GM21423 (cell line): ENCODE data around the gene CHID1.

Experiments
- ATAC-seq: cut with Tn5 transposase; IDR thresholded peaks from one replicate; pipeline ENCODE4 v1.9.1; 2021; ENCODE audit warnings: mild to moderate bottlenecking, moderate library complexity; ENCODE audit not compliant: unreplicated experiment

The CHID1 gene

GRCh38 chr11:865462-866430 lies 44.9 kb downstream of the CHID1 start:
- no peak for ATAC-seq

DNA sequence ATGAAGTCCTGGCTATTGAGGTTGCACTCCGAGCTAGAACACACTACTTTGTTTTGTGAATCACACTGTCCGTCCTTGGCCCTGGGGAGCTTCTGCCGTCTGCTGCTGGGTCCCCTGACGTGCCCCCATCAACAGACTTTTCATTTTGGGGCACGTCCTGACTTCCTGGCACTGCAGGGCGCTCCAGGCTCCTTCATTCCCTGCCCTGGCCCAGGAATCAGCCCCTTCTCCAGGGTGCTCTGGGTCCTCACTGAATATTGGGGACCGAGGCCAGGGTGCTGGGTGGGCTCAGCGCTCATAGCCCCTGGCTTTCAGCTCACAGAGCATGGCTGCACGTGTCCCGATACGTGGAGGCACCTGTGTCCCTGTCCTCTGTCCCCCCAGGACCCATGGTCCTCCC lies 45.7 kb downstream of the CHID1 start:
- no peak for ATAC-seq

DNA sequence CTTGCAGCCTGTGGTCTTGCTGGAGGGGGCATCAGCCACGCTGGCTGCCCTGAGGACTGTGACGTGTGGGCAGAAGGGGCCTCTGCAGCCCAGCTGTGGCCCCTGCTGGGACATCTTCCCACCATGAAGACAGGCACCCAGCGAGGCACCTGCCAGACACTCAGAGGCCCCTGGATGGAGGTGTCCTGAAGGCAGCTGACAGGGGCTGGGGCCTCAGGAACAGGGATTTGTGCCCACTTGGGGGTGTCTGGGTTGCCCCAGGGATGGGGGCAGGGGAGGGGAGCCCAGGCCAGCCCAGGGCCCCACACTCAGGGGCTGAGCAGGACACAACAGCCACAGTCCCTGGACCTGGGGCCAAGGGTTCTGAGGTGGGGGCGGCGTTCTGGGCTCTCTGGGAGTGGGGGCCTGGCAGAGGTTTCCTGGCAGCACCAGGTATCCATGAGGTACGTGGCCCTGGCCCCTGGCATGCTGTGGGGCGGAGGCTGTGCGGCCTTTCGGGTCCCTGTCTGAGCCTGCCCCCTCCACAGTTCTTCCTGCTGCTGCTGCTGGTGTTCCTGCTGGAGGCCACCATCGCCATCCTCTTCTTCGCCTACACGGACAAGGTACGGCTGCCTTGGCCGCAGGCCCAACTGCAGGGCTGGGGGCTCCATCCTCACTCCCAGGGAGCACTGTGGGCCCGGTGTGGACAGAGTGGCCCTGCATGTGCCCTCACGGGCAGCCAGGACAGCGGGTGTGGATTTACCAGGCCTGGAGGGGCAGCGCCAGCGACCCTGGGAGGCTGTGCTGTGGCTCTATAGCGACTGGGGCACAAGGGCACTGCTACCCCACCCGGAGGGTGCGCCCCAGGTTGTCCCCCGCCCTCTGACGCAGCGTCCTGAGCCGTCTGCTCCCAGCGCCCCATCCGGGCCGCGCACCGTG lies 46.4 kb downstream of the CHID1 start:
- no peak for ATAC-seq

- no peak for ATAC-seq
Measured at GRCh38 chr11:863023-863909, 47.3 kb downstream of the CHID1 start.

DNA sequence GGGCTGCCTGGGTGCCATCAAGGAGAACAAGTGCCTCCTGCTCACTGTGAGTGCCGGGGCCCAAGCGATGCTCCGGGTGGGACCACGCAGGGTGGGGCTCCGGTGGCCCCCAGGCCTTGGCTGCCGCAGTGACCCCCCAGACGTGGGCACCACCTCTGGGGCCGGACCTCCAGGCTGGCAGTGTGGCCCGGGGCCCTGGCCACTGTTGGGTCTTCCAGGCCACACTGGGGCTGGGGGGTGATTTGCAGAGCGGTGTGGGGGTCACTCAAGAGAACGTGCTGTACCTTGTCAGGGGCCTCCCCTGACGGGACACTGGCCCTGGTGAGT lies 48.0 kb downstream of the CHID1 start:
- no peak for ATAC-seq

- ATAC-seq: no peak
Measured at GRCh38 chr11:862081-862661, 48.4 kb downstream of the CHID1 start.

GRCh38 chr11:861105-861479 lies 49.5 kb downstream of the CHID1 start:
- no peak for ATAC-seq

DNA sequence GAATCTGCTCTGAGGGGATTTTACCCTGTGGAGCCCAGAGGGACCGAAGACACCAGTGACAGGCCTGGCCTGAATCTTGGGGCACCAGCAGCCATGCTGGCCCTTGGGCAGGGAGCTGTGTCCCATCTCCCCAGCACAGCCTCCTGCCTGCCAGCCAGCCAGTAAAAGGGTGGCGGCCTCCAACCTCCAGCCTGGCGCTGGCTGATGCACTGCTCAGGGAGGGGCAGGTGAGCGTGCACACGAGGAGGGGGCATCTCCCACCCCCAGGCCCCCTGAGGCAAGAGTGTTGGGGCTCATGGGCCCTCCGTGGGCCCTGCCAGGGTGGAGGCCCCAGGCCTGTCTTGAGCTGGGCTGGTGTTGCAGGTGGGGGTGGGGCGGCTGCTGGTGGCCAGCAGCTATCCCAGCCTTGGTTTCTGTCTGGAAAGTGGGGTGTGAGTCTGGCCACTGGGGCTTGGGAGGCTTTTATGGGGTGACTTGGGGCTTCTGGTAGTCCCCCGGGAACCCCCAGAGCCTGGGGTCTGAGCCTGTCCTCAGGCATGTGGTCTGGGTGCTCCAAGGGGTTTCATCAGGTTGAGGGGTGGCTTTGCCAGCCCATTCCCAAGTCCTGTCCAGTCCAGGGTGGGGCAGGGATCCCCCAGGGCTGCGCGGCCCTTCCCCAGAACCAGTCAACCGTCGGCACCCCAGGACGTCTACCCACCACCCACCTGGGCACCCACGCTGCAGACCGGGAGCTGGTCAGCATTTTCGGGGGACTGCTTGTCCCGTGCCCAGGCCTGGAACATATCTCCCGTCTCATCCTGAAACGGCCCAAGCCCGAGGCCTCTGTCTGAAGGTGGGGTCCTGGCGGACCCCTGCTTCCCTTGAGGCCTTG lies 50.1 kb downstream of the CHID1 start:
- ATAC-seq: no peak

DNA sequence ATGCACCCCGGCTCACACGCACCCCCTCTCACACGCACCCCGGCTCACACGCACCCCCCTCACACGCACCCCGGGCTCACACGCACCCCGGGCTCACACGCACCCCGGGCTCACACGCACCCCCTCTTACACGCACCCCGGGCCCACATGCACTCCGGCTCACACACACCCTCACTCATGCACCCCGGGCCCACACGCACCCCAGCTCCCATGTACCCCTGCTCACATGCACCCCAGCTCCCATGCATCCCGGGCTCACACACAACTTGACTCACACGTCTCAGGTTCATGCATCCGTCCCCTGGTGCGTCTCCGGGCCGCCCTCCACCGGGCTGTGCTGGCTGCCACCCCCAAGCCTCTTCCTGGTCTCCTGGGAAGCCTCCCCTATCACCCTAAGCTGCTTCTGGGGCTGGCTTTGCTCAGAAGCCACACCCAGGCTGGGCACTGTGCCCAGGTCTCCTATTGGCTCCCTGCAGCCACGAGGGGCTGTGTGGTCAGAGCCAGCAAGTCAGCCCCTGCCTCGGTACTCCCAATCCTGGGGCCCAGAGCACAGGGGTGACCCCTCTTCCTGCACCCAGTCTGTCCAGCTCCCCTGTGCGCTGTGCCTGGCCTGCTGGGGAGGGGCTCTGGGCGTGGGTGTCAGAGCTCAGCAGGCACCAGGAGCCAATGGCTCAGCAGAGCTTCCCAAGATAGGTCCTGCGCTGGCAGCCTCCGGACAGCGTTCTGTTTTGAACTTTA lies 51.0 kb downstream of the CHID1 start:
- ATAC-seq: no peak

DNA sequence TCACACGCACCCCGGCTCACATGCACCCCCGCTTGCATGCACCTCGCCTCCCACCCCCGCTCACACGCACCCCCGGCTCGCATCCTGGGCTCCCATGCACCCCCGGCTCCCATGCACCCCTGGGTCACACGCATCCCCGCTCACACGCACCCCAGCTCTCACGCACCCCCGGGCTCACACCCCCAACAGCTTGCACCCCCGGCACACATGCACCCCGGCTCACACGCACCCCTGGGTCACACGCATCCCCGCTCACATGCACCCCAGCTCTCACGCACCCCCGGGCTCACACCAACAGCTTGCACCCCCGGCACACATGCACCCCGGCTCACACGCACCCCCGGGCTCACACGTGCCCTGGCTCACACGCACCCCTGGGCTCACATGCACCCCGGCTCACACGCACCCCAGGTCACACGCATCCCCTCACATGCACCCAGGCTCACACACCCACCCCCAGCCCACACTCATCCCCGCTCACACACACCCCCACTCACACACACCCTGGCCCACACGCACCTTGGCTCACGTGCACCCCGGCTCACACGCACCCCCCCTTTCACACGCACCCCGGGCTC lies 51.8 kb downstream of the CHID1 start:
- no peak for ATAC-seq

DNA sequence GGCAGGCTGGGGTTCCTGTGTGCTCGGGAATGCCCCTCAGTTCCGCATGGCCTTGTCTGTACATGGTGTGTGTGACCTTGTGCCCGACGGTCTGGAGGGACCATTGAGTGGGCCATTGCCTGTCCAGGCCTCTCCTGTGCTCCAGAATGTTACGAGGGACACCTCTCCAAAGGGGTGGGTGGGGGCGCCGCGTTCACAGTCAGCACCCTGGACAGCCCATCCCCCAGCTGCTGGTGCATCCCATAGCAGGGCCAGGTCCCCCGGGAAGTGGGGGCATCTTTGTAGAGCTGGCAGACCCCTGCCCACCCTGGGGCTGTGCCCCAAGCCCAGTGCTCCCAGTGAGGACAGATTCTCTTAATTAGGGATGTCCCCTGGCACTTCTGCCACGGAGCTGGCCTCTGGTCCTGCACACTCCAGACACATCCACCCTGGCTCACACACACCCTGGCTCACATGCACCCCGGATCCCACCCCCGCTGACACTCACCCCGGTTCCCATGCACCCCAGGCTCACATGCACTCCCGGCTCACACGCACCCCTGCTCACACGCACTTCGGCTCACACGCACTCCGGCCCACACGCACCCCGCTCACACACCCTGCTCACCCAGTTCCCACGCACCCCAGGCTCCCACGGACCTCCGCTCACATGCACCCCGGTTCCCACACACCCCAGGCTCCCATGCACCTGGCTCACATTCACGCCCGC lies 52.4 kb downstream of the CHID1 start:
- no peak for ATAC-seq

GRCh38 chr11:856397-856796 lies 54.2 kb downstream of the CHID1 start:
- no peak for ATAC-seq

DNA sequence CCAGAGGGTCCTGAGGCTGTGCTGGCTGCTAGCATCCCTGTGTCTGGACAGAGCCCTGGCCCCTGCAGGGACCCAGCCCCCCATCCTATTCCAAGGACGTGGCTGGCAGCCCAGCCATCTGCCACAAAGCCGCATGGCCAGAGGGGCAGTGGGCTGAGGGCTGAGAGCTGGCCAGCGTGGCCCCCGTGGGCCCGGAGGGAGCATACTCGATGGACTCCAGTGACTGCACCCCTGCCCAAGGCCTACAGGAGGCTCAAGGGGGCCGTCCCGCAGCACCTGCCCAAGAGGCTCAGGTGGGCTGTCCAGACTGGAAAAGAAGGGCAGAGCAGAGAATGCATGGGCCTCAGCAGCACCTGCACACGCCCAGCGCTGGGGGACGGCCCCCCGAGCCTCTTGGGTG lies 54.8 kb downstream of the CHID1 start:
- ATAC-seq: no peak

DNA sequence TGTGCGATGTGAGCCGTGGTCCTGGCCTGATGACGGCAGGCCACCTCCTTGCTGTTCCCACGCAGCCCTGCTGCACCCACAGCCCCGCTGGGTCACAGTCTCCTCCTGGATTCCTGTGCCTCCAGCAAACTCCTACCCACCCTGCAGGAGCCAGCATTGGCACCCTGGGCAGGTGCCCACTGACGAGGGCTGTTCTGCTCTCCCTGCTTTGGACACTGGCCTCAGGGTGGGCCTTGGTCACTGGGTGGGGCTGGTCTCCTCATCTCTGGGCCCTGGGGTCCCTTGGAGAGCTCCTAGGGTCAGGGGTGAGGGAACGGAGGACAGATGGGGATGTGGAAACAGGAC lies 55.3 kb downstream of the CHID1 start:
- no peak for ATAC-seq

DNA sequence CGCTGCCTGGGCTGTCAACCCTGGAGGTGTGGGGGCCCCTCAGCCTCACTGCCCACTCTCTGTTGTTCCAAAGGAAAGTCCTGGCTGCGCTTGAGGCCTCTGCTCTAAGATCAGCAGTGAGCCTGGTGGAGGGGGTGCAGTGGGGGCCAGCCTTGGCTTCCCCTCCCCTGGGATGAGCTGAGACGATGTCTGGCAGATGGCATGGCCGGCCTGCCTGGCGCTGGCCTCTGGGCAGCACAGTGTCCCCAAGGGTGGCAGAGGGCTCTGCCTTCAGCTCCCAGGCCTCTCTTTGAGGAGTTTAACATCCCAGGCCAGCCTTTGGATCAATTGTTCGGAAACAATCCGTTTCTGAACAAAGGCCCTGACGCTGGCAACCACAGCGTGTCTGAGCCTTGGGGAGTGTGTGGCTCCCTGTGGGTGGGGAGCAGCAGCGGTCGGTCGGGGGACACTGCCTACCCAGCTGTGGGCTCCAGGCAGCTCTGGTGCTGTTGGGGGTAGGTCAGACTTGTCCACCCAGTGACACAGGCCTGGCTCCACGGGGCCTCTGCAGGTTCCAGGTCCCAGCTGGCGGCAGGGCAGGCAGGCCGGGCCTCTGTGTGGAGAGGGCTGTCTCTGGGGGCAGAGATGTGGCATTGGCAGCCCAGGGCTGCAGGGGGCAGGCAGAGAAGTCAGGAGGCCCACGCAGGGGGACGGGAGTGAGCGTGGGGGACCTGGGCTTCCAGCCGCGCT lies 55.8 kb downstream of the CHID1 start:
- no peak for ATAC-seq

DNA sequence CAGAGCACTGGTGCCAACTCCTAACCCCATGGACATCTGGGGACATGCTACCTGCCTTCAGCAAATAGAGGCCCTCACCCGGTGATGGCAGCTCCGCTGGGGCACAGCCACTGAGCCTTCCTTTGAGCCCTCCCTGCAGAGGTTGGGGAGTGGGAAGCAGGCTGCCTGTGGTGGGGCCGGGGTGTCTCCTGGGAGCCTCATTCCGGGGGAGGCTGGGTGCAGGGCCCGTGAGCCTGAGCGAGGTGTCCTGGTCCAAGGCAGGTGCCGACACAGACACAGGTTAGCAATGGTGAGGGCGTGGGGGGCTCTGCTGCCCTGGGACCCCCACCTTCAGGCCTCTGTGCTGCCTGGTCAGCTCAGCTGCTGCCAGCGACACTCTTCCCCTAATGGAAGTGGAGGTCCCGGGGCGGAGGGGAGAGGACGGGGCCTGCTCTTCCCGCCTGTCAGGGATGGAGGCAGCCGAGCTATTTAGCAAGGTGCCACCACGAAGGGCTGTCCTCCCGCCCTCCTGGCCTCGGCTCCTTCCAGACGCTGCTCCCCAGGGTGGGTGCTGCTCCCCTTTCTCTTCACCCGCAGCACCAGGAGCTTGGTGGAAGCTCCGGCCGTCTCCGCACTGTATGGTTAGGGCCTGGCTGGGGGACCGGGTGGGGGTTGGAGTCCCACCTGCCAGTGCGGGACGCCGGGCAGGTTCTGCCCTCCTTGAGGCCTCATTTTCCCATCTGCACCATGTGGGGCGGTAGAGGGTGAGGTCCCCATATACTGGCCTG lies 56.7 kb downstream of the CHID1 start:
- no peak for ATAC-seq

DNA sequence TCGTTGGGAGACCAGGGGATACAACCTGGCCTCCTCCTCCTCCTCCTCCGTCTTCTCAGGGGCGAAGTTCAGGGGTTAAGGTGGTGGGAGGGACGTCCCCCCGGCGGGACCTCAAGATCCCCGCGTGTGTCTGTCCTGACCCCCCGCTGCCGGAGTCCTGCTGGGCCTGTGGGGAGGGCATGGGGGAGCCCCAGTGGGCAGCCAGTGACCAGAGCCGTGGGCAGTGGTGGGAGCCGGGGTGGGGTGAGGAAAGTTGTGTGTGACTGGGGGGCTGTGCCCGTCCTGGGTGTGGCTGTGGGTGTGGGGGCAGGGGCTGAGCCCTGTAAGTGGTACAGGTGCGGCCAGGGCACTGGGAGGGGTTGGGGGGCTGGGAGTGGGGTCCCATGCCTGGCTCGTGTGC lies 57.8 kb downstream of the CHID1 start:
- ATAC-seq: no peak
